ENCODE data around the gene VGF.

VGF gene

DNA sequence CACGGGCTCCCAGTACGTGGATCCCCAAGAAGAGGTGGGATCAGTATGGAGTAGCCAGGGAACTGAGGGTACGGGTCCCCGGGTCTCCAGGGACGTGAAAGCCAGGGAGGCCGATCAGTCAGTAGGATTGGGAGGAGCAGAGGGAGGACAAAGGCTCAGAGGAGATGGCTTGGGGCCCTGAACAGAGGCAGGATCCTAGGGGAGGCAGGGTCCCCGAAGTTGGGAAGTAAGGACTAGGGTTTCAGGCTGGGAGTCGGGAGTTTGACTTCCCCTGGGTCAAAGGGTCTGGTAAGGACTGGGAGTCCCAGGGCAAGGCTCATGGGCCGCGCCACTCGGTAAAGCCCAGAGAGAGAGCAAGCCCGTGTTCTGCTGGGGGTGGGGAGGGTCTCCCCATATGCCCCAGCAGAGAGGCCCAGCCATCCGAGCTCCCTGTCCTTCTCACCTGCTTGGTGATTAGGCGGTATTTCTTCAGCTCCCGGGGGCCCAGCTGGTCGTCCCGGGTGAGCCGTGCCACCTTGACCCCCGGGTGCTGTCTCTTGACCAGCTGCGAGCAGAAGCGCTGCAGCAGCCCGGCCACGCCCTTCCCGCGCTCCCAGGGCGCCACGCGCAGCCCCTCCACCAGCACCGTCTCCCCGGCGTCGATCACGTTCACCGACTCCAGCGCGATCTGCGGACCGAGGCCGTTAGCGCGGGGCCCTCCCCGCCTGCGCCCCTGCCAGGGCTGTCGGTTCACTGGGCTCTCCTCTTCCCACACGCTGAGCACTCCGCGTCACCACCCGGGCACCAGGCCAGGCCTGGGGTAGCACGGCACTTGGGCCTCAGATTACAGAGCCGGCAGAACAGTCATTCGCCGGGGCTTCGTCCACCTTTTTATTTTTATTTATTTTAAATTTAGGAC, 7.7 kb upstream of the VGF start:
- H3K36me3 Mint-ChIP-seq (ENCODE audit: low read depth): no peaks in the 10 kb centered on the region

GRCh38 chr7:101172005-101172853, 6.9 kb upstream of the VGF start:
- peaks cover 100% of the 10 kb centered on the region for H3K27me3 Mint-ChIP-seq (ENCODE audit: low read depth)
- TF ChIP-seq, protein P1, sequence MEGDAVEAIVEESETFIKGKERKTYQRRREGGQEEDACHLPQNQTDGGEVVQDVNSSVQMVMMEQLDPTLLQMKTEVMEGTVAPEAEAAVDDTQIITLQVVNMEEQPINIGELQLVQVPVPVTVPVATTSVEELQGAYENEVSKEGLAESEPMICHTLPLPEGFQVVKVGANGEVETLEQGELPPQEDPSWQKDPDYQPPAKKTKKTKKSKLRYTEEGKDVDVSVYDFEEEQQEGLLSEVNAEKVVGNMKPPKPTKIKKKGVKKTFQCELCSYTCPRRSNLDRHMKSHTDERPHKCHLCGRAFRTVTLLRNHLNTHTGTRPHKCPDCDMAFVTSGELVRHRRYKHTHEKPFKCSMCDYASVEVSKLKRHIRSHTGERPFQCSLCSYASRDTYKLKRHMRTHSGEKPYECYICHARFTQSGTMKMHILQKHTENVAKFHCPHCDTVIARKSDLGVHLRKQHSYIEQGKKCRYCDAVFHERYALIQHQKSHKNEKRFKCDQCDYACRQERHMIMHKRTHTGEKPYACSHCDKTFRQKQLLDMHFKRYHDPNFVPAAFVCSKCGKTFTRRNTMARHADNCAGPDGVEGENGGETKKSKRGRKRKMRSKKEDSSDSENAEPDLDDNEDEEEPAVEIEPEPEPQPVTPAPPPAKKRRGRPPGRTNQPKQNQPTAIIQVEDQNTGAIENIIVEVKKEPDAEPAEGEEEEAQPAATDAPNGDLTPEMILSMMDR (IDR thresholded peaks at IDR 0.05; ENCODE audit: unreplicated experiment in 3 of 3): no peak
- H3K9me3 Mint-ChIP-seq: peaks cover 4% of the 10 kb centered on the region
- no peak overlapping the region for H3K27ac Mint-ChIP-seq
- peaks cover 33% of the 10 kb centered on the region for H3K4me1 Mint-ChIP-seq
- peak overlapping the region; percentile 19 to 64 (median 37) for H3K4me3 Mint-ChIP-seq
- H3K36me3 Mint-ChIP-seq (ENCODE audit: low read depth): no peaks in the 10 kb centered on the region

More for the DNA sequence above, 7.7 kb upstream of the VGF start:
- peak overlapping the region; percentile 37 to 47 (median 40) for H3K4me3 Mint-ChIP-seq
- H3K27ac Mint-ChIP-seq: no peak overlapping the region
- H3K9me3 Mint-ChIP-seq: peaks cover 4% of the 10 kb centered on the region
- peaks cover 28% of the 10 kb centered on the region for H3K4me1 Mint-ChIP-seq
- TF ChIP-seq, protein P1 (IDR thresholded peaks at IDR 0.05; ENCODE audit: unreplicated experiment in 3 of 3): no peak
- peaks cover 100% of the 10 kb centered on the region for H3K27me3 Mint-ChIP-seq (ENCODE audit: low read depth)

DNA sequence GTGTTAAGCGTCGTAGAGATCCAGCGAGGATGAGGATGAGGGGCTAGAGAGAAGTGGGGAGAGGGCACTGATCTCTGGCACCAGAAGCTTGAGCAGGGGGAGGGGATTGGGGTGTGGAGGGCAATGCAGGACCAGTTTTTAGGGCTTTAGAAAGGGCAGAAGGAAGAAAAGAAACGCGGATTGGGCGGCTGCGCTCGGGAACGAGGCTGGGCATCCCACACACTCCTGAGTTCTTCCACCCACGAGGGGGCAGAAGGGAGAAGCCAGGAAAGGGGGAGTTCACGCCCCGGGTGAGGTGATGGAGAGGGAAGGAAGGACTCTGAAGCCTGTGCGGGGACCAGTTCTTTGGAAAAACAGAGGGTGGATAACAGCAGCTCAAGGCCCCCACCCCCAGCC, 6.1 kb upstream of the VGF start:
- Mint-ChIP-seq H3K27ac (no peak overlapping the region), H3K4me1 (peaks cover 37% of the 10 kb centered on the region), H3K4me3 (peak overlapping the region; percentile 1 to 64 (median 19)), H3K36me3 (ENCODE audit: low read depth) (no peaks in the 10 kb centered on the region), H3K9me3 (peaks cover 4% of the 10 kb centered on the region), H3K27me3 (ENCODE audit: low read depth) (peaks cover 100% of the 10 kb centered on the region)
- TF ChIP-seq, protein P1 (IDR thresholded peaks at IDR 0.05; ENCODE audit: unreplicated experiment in 3 of 3): no peak

- Mint-ChIP-seq H3K27ac (no peak overlapping the region), H3K4me1 (peaks cover 42% of the 10 kb centered on the region), H3K4me3 (peak overlapping the region; percentile 1 to 64 (median 19)), H3K27me3 (ENCODE audit: low read depth) (peaks cover 100% of the 10 kb centered on the region), H3K9me3 (peaks cover 4% of the 10 kb centered on the region), H3K36me3 (ENCODE audit: low read depth) (no peaks in the 10 kb centered on the region)
- TF ChIP-seq, protein P1 (IDR thresholded peaks at IDR 0.05; ENCODE audit: unreplicated experiment in 3 of 3): no peak
These were observed 5.5 kb upstream of the VGF start for GRCh38 chr7:101170617-101171441.

- H3K36me3 Mint-ChIP-seq (ENCODE audit: low read depth): no peaks in the 10 kb centered on the region
- no peaks in the 10 kb centered on the region for H3K9me3 Mint-ChIP-seq
- peaks cover 100% of the 10 kb centered on the region for H3K27me3 Mint-ChIP-seq (ENCODE audit: low read depth)
- no peak overlapping the region for H3K27ac Mint-ChIP-seq
- TF ChIP-seq, protein P1 (IDR thresholded peaks at IDR 0.05; ENCODE audit: unreplicated experiment in 3 of 3): peak; percentile 81 to 87 (median 86)
- H3K4me1 Mint-ChIP-seq: peaks cover 47% of the 10 kb centered on the region
- H3K4me3 Mint-ChIP-seq: peak overlapping the region in 2 of 3 experiments; percentile 19 to 73
These were observed 4.6 kb upstream of the VGF start for GRCh38 chr7:101169838-101170551.
